LoVo (cell line): ENCODE results near the gene DISP3.

Source experiments
- DNase-seq: peaks from one replicate; pipeline ENCODE4 v3.0.0-alpha.2; 2016; ENCODE audit warnings: low spot score

The DISP3 gene

GRCh38 chr1:11546456-11546855, 67.5 kb downstream of the DISP3 start:
- no peak for DNase-seq

- peak; percentile 61 for DNase-seq
Measured at GRCh38 chr1:11550664-11551283, 71.8 kb downstream of the DISP3 start.

GRCh38 chr1:11558276-11558675, 79.3 kb downstream of the DISP3 start:
- DNase-seq = no peak

GRCh38 chr1:11558871-11559590, 80.1 kb downstream of the DISP3 start:
- DNase-seq = no peak

- no peak for DNase-seq
Measured at GRCh38 chr1:11559591-11559970, 80.6 kb downstream of the DISP3 start.

- DNase-seq = no peak
Measured at GRCh38 chr1:11560061-11560460, 81.1 kb downstream of the DISP3 start.

- no peak for DNase-seq
Measured at GRCh38 chr1:11561740-11562139, 82.8 kb downstream of the DISP3 start.

- DNase-seq = no peak
Measured at GRCh38 chr1:11562664-11563063, 83.7 kb downstream of the DISP3 start.

DNA sequence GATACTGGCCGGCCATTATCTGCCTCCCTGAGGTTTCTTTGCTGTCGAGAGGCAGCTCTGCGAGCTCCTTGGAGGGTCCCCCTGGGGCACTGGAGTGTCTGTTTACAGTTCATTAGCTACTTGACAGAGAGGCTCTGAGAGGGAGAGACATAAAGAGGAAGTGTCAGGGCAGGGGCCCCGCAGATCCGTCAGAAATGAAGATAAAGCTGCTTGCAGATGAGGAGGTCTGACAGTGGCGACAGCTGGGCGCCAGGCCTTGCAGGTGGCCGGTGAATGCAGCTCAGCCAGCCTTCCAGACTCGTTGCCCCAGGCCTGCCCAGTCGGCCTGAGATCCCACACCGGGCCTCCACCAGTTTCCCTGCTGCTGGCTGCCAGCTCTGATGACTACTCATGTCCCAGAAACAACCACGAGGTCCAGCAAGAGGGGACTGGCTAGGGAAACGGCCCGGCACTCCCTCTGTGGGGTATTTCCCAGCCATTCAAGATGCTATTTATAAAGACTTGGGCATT, 84.7 kb downstream of the DISP3 start:
- no peak for DNase-seq

DNA sequence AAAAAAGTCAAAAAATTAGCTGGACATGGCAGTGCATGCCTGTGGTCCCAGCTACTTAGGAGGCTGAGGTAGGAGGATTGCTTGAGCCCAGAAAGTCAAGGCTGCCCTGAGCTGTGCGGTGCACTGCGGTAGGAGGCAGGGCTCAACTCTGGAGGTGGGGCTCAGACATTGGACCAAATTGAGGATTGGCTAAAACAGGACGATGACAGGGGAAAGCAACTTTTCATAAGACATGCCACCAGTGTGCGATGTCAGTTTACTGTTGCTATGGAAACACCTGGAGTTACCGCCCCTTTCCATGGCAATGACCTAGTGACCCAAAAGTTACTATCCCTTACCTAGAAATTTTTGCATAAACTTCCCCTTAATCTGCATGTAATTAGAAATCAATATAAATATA, 85.3 kb downstream of the DISP3 start:
- DNase-seq = no peak

- DNase-seq = no peak
Measured at GRCh38 chr1:11566042-11566850, 87.3 kb downstream of the DISP3 start.

DNA sequence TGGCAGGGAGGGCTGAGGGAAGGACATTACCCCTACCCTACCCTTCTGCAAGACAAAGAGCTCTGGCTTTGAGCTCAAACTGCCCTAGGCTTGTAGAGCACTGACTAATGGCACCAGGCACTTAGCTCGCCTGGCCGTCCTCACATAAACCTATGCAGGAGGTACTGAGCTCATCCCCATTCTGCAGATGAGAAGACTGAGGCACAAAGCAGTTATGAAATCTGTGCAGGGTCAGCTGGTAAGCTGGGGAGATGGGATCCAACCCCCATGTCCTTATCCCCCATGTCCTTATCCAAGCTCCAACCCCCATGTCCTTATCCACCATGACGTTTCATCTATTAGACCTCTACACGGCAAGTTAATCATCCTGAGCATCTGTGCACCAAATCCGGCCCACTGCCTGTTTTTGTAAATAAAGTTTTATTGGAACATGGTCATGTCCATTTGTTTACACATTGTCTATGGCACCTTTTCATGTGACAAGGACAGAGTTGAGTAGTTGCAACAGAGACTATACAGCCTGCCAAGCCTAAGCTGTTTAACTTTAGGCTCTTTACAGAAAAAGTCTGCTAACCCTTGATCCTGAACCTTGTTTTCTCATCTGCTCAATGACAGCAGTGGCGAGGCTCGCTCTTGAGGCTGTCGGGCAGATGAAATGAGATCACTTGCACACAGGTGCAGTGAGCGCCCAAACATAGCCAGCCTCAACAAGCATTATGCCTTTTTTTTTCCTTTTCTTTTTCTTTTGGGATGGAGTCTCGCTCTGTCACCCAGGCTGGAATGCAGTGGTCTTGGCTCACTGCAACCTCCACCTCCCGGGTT, 88.5 kb downstream of the DISP3 start:
- DNase-seq = no peak

DNA sequence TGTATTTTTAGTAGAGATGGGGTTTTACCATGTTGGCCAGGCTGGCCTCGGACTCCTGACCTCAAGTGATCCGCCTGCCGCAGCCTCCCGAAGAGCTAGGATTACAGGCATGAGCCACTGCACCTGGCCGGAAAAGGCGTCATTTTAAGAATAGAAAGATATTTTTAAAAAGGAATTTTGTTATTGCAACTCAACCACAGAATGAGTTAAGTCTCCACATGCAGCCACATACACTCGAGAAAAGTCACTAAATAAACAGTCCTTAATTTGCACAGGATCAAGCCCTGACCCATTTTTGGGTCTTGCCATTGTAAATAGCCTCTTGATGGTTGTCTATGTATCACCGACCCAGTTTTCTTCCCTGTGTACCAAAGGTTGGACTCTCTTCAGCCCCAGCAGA, 89.7 kb downstream of the DISP3 start:
- no peak for DNase-seq

GRCh38 chr1:11569551-11569950, 90.6 kb downstream of the DISP3 start:
- DNase-seq = no peak

DNA sequence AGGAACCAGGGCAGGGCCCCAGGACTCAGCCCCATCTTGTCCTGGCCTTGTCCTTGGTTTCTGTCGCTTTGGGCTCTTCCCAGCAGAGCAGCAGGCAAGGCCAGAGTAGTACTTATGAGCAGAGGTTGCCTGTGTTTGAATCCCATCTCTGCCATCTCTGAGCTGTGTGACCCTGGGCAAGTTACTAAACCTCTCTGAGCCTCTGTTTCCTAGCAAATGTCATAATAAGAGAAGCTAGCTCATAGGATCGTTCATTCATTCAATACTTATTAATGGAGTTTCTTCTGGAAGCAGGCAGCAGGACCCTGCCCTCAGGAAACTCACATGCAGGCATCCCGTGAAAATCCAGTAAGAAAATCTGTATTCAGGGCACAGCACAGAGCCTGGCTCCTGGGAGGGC, 91.0 kb downstream of the DISP3 start:
- DNase-seq = no peak

DNA sequence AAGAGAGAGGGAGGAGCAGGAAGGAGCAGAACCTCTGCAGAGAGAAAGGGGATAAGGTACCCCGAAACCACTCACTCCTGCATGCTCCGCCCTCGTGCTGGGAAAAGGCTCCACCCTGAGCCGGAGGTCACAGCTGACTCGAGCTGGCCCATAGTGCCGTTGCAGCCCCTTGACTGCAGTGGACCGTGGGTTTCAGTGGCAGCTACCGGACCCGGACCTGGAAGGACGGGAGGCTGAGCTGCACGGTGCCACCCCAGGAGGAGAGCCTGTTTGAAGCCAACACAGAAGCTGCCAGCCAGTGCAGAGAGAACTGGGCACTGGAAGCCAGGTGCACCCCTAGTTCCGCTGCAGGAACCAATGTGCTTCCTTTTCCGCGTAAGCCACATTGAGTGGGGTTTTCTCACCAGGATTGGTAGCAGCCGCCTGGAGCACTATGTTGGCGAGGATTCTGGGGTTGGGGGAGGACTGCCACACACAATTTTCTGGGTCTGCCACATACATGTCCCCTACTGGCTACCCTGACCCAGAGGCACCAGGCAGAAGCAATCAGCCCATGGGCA, 91.9 kb downstream of the DISP3 start:
- DNase-seq = no peak

- DNase-seq = no peak
Measured at GRCh38 chr1:11571906-11572616, 93.1 kb downstream of the DISP3 start.

DNA sequence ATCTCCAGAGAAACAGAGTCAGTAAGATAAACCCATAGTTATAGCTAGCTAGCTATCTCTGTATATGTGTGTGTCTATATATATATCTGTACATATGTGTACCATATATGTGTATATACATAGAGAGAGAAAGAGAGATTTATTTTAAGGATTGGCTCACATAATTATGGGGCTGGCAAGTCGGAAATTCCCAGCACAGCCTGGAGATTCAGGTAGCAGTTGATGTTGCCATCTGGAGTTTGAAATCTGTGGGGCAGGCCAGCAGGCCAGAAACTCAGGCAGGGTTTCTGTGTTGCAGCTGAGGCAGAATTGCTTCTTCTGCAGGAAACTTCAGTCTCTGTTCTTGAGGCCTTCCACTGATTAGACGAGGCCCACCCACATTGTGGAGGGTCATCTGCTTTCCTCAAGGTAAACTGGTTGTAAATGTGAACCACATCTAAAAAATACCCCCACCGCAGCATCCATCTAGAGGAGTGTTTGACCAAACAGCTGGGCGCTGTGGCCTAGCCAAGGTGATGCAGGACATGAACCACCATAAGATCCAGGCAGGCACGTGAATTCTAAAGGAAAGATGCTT, 94.2 kb downstream of the DISP3 start:
- no peak for DNase-seq

DNA sequence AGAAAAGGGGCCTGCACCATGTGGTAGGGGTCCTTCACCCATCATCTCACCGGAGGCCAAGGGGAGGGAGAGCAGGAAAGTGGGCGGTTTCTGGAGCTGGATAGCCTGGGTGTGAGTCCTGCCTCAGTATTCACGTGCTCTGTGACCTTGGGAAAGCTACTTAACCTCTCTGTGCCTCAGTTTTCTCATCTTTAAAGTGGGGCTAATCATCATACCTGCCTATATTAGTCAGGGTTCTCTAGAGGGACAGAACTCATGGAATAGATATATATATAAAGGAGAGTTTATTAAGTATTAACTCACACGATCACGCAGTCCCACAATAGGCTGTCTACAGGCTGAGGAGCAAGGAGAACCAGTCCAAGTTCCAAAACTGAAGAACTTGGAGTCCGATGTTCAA, 96.6 kb downstream of the DISP3 start:
- DNase-seq = no peak

GRCh38 chr1:11576109-11576875, 97.3 kb downstream of the DISP3 start:
- no peak for DNase-seq
